Loucy (cell line): ENCODE results near the gene POLRMT.

Experiments
- EZH2phosphoT487 ChIP-seq: fragments of 200-600 bp; IDR thresholded peaks from 2 replicates; pipeline ENCODE4 v1.6.1; 2018; ENCODE audit warnings: antibody characterized with exemption, mild to moderate bottlenecking, moderate library complexity, borderline replicate concordance
- TF ChIP-seq, protein P1 (sequence below): fragments of 200-600 bp; sonication (generic); conservative IDR thresholded peaks from 2 replicates; pipeline ENCODE4 v1.5.1; 2014; ENCODE audit warnings: mild to moderate bottlenecking, antibody characterized with exemption, low read length

DNA sequence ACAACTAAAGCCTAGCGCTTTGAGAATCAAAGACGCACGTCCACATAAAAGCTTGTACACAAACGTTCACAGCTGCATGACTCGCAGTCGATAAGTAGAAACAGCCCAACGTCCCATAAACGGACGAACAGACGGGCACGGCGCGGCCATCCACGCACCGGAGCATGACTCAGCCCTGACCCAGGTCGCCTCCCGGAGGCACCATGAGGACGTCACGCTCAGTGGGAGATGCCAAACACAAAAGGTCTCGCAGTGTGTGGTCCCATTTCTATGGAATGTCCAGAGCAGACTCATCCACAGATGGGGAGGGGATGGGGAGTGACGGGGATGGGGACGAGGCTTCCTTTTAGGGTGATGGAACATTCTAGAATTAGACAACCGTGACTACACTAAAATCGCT lies 9.4 kb downstream of the POLRMT start:
- TF ChIP-seq, protein P1, sequence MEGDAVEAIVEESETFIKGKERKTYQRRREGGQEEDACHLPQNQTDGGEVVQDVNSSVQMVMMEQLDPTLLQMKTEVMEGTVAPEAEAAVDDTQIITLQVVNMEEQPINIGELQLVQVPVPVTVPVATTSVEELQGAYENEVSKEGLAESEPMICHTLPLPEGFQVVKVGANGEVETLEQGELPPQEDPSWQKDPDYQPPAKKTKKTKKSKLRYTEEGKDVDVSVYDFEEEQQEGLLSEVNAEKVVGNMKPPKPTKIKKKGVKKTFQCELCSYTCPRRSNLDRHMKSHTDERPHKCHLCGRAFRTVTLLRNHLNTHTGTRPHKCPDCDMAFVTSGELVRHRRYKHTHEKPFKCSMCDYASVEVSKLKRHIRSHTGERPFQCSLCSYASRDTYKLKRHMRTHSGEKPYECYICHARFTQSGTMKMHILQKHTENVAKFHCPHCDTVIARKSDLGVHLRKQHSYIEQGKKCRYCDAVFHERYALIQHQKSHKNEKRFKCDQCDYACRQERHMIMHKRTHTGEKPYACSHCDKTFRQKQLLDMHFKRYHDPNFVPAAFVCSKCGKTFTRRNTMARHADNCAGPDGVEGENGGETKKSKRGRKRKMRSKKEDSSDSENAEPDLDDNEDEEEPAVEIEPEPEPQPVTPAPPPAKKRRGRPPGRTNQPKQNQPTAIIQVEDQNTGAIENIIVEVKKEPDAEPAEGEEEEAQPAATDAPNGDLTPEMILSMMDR: no peak
- TF ChIP-seq EZH2phosphoT487: no peak
